Transverse colon (tissue), 3 donors: ENCODE measurements around the gene TXNRD1.

ENCODE experiments used
- CTCF ChIP-seq, 5 experiments: fragments of 200-600 bp in 3 of 5; fragments of 450-650 bp in 2 of 5; sonication (generic) in 3 of 5; IDR thresholded peaks; 1 replicate in 2 of 5; 2 replicates in 3 of 5; pipeline ENCODE4 v1.5.1; 2016 to 2017; ENCODE audit warnings: antibody characterized with exemption in 5 of 5, inconsistent platforms in 3 of 5, mild to moderate bottlenecking in 2 of 5, moderate library complexity in 1 of 5
- POLR2A ChIP-seq: fragments of 450-650 bp; IDR thresholded peaks from one replicate; pipeline ENCODE4 v1.6.1; 2016; ENCODE audit warnings: antibody characterized with exemption, mild to moderate bottlenecking, moderate library complexity

DNA sequence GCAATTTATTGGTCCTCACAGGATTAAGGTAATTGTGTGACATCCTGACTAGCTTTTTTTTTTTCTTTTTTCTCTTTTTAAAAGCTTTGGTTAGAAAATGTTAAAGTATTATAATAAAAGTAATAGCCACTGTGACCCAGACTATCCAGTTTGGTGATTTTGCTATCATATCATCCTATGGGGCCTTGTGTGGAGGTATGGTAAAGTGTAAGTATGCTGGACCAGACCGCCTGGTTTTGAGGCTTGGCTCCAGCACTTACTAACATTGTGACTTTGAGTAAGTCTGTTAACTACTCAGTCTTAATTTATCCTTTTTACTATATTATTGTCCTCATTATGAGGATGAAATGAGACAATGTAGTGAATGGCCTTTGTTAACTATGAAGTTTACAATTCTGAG lies 103.4 kb downstream of the TXNRD1 start:
- TF ChIP-seq CTCF (IDR thresholded peaks at IDR 0.05) (no peak), POLR2A (no peak)
